NB4 (cell line): ENCODE results near the gene ALDH3A2.

Experiments
- DNase-seq: peaks from one replicate; pipeline ENCODE4 v3.0.0; 2010; ENCODE audit warnings: low read depth
- H3K4me3 ChIP-seq: one replicate; pipeline ENCODE4 v1.5.1; 2011; ENCODE audit warnings: mild to moderate bottlenecking, low read depth, low read length, moderate library complexity
- CTCF ChIP-seq: IDR thresholded peaks from one replicate; pipeline ENCODE4 v1.5.1; 2012; ENCODE audit warnings: low read depth, low read length
- MAX ChIP-seq: IDR thresholded peaks from 2 replicates; pipeline ENCODE4 v1.6.1; 2011; ENCODE audit warnings: low read depth, low read length
- MYC ChIP-seq: IDR thresholded peaks from 2 replicates; pipeline ENCODE4 v1.6.1; 2011; ENCODE audit warnings: low read depth, low read length
- POLR2A ChIP-seq: IDR thresholded peaks from 2 replicates; pipeline ENCODE4 v1.6.1; 2011; ENCODE audit warnings: mild to moderate bottlenecking; ENCODE audit not compliant: insufficient read length; ENCODE audit errors: extremely low read depth

The ALDH3A2 gene

GRCh38 chr17:19619705-19620325 is 28.7 kb upstream of the ALDH3A2 start:
- H3K4me3 ChIP-seq = no peak overlapping the region
- DNase-seq = peak; percentile 16
- TF ChIP-seq MAX (no peak), POLR2A (no peak), CTCF (no peak), MYC (no peak)

GRCh38 chr17:19621697-19622096 is 26.9 kb upstream of the ALDH3A2 start:
- no peak overlapping the region for H3K4me3 ChIP-seq
- DNase-seq = no peak
- TF ChIP-seq MAX (no peak), MYC (no peak), CTCF (no peak), POLR2A (no peak)

- no peak for DNase-seq
- H3K4me3 ChIP-seq = no peak overlapping the region
- TF ChIP-seq CTCF = no peak
- no peak for TF ChIP-seq POLR2A
- no peak for TF ChIP-seq MAX
- TF ChIP-seq MYC = no peak
These were observed 22.5 kb upstream of the ALDH3A2 start for GRCh38 chr17:19626079-19626478.

GRCh38 chr17:19629449-19629848 is 19.1 kb upstream of the ALDH3A2 start:
- TF ChIP-seq MAX (no peak), CTCF (no peak), MYC (no peak), POLR2A (no peak)
- DNase-seq = no peak
- H3K4me3 ChIP-seq = no peak overlapping the region

DNA sequence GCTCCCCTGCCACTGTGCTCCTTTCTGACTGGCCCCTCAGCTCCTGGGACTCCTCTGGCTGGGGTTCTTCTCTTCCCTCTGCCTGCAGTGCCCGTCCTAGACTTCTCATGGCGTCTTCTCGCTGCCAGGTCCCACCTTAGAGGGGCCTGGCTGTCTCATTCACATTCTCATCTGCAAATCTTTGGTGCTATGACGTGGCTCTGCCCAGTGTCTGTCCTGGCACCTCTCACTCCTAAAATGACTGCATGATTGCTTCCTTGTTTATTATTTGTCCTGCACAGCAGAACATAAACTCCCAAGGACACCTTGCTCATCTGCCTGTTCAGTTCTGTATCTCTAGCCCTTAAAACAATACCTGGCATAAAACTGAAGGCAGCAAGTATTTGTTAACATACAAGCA is 18.5 kb upstream of the ALDH3A2 start:
- no peak overlapping the region for H3K4me3 ChIP-seq
- TF ChIP-seq MYC (no peak), CTCF (no peak), POLR2A (no peak), MAX (no peak)
- no peak for DNase-seq

DNA sequence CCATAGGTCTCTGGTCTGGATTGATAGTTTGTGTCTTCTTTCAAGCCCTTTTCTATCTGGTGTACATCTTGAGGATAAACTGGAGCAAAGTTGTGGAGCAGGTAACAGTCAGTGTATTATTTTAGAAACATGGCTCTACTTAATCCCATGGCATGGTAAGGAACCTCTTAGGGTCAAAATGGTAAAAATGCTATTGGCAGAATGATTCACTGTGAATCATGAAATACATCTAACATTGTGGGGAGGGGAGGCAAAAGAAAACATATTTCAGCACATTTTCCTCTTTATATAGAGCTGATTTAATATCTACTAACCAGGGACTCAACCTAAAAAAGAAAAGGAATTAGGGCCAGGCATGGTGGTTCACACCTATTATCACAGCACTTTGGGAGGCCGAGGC is 17.9 kb upstream of the ALDH3A2 start:
- no peak overlapping the region for H3K4me3 ChIP-seq
- TF ChIP-seq MAX (no peak), MYC (no peak), POLR2A (no peak), CTCF (no peak)
- no peak for DNase-seq
